Osteocyte (in vitro differentiated cells): ENCODE data around the gene ANKS1B. TPM values are rescaled to one million over a fixed set of nuclear protein-coding genes. Genes with fewer than 3 reads are reported as not detected.

ENCODE experiments used
- DNase-seq: peaks from one replicate; pipeline ENCODE4 v3.0.0; 2021; ENCODE audit warnings: mixed read lengths; ENCODE audit not compliant: unreplicated experiment; ENCODE audit errors: extremely low spot score
- H3K27ac Mint-ChIP-seq: one replicate; pipeline ENCODE4 v1.8.0; 2021; ENCODE audit warnings: mild to moderate bottlenecking, mixed read lengths; ENCODE audit not compliant: unreplicated experiment
- H3K27me3 Mint-ChIP-seq: one replicate; pipeline ENCODE4 v1.8.0; 2021; ENCODE audit warnings: mixed read lengths; ENCODE audit not compliant: unreplicated experiment
- H3K36me3 Mint-ChIP-seq: one replicate; pipeline ENCODE4 v1.8.0; 2021; ENCODE audit warnings: mixed read lengths; ENCODE audit not compliant: unreplicated experiment
- H3K4me1 Mint-ChIP-seq: one replicate; pipeline ENCODE4 v1.8.0; 2021; ENCODE audit warnings: mixed read lengths; ENCODE audit not compliant: unreplicated experiment
- H3K4me3 Mint-ChIP-seq: one replicate; pipeline ENCODE4 v1.8.0; 2021; ENCODE audit warnings: mild to moderate bottlenecking, moderate library complexity, mixed read lengths; ENCODE audit not compliant: unreplicated experiment
- H3K9me3 Mint-ChIP-seq: one replicate; pipeline ENCODE4 v1.8.0; 2021; ENCODE audit warnings: mixed read lengths; ENCODE audit not compliant: unreplicated experiment
- total RNA-seq: library from RNA; stranded (reverse); gene quantifications from 2 replicates; pipeline ENCODE4 v1.2.1, GENCODE V29; 2021
- TF ChIP-seq, protein P1 (sequence below): fragments of 200-600 bp; sonication (generic); IDR thresholded peaks from 2 replicates; pipeline ENCODE4 v1.5.0; 2021; ENCODE audit warnings: antibody characterized with exemption, mild to moderate bottlenecking, moderate library complexity

ANKS1B gene
- total RNA-seq, 1 donor from 2014 or later: 0.70 TPM

DNA sequence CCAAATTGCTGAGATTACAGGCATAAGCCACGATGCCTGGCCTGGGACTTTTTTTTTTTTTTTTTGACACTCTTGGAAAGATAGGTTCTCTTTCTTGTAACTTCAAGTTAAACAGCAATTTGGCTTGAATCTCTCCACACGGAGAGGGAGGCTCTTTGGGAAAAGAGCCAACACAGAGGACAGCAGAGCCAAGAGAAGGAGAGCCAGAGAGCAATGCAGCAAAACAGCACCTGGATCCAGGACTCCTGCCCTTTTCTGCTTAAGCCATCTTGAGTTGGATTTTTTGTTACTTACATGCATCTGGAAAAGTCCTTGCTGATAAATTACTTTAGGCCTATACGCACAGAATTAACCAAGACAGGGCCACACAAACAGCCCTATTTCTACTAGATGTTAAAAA is 1162.9 kb downstream of the ANKS1B start:
- DNase-seq: no peak
- TF ChIP-seq, protein P1, sequence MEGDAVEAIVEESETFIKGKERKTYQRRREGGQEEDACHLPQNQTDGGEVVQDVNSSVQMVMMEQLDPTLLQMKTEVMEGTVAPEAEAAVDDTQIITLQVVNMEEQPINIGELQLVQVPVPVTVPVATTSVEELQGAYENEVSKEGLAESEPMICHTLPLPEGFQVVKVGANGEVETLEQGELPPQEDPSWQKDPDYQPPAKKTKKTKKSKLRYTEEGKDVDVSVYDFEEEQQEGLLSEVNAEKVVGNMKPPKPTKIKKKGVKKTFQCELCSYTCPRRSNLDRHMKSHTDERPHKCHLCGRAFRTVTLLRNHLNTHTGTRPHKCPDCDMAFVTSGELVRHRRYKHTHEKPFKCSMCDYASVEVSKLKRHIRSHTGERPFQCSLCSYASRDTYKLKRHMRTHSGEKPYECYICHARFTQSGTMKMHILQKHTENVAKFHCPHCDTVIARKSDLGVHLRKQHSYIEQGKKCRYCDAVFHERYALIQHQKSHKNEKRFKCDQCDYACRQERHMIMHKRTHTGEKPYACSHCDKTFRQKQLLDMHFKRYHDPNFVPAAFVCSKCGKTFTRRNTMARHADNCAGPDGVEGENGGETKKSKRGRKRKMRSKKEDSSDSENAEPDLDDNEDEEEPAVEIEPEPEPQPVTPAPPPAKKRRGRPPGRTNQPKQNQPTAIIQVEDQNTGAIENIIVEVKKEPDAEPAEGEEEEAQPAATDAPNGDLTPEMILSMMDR: no peak
- Mint-ChIP-seq H3K27ac (no peak overlapping the region), H3K9me3 (no peaks in the 10 kb centered on the region), H3K4me1 (peaks cover 45% of the 10 kb centered on the region), H3K4me3 (no peak overlapping the region), H3K27me3 (no peaks in the 10 kb centered on the region), H3K36me3 (no peaks in the 10 kb centered on the region)

DNA sequence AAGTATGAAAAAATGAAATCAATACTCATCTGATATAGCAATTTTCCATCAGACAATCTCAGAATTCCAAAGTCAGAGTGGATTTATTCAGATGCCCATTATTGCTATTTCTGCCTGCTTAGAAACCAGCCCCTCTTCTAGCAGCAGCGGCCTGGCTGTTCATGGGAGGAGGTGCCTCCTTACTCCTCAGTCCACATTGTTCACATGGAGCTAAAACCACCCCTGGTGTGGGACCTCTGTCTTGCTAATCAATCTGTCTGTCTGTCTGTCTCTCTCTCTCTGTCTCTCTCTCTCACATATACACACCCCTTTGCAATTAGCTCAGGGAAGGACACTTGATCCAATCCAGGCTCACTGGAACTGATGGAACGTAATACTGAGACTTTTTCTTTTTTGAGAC is 1163.5 kb downstream of the ANKS1B start:
- Mint-ChIP-seq H3K36me3 (no peaks in the 10 kb centered on the region), H3K27me3 (no peaks in the 10 kb centered on the region), H3K27ac (no peak overlapping the region), H3K4me3 (no peak overlapping the region), H3K9me3 (no peaks in the 10 kb centered on the region), H3K4me1 (peaks cover 46% of the 10 kb centered on the region)
- DNase-seq: no peak
- TF ChIP-seq, protein P1: no peak

DNA sequence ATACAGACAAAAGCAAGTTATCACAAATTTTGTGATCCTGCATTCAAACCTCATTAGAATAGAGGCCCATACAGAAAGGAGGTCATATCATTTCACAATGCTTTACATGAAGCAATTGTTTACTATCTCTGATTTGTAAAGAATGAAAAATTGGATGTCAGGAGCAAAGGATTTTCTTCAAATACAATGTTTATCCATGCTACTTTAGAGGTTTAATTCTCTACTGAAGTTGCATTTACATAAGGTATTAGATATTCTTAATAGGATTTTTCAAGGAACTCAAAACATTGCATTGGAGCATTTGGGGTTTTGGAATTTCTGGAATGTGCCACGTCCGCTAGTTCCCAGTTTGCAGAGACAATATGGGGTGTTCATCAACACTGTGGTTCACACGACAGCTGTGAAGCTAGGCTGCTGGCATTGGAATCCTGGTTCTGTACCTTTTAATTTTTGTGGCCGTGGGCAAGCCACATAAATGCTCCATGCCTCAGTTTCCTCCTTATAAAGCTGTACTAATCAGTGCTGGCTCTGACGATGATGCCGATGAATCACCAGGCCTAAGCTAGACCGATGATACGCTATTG is 1164.8 kb downstream of the ANKS1B start:
- Mint-ChIP-seq H3K27ac (no peak overlapping the region), H3K9me3 (no peaks in the 10 kb centered on the region), H3K4me1 (peaks cover 46% of the 10 kb centered on the region), H3K4me3 (no peak overlapping the region), H3K27me3 (no peaks in the 10 kb centered on the region), H3K36me3 (no peaks in the 10 kb centered on the region)
- TF ChIP-seq, protein P1: no peak
- DNase-seq: no peak

DNA sequence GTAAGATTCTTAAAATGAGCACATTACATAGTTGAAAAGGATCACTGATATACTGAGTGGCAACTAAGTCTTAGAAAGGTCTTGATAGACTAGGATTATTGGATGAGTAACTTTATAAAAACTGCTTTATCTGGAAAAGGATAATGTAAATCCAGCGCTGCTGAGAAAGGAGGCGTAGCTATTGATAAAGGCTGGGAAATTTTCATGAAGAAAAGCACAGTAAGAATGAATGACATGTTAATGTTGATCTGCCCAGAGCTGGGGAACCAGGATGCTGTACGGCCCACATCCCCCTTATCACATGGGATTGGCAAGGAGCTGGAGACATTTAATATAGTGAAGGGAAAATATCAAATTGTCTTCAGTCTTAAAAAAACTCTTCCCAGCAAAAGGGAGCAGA is 1165.7 kb downstream of the ANKS1B start:
- no peaks in the 10 kb centered on the region for H3K27me3 Mint-ChIP-seq
- no peak overlapping the region for H3K27ac Mint-ChIP-seq
- TF ChIP-seq, protein P1: no peak
- no peak for DNase-seq
- no peaks in the 10 kb centered on the region for H3K36me3 Mint-ChIP-seq
- no peaks in the 10 kb centered on the region for H3K9me3 Mint-ChIP-seq
- peaks cover 46% of the 10 kb centered on the region for H3K4me1 Mint-ChIP-seq
- no peak overlapping the region for H3K4me3 Mint-ChIP-seq

DNA sequence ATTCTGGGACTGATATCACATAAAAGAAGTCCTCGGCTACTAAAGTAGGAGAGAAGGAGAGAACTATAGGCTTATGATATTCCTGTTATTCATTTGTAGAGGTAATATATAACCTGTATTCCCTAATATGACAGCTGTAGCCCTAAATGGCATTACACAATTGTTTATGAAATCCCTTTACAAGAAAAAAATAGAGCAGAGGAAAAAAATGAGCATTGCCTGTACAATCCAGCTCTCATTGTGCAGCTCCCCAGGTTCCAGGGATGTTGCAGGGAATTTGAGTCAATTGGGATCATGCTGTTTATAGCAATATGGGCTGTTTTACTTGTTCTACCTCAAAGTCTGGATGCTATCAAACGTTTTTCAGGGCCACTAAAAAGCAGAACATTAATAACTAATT is 1166.5 kb downstream of the ANKS1B start:
- no peak for DNase-seq
- no peaks in the 10 kb centered on the region for H3K9me3 Mint-ChIP-seq
- no peak overlapping the region for H3K27ac Mint-ChIP-seq
- TF ChIP-seq, protein P1: no peak
- no peaks in the 10 kb centered on the region for H3K36me3 Mint-ChIP-seq
- peaks cover 43% of the 10 kb centered on the region for H3K4me1 Mint-ChIP-seq
- no peaks in the 10 kb centered on the region for H3K27me3 Mint-ChIP-seq
- no peak overlapping the region for H3K4me3 Mint-ChIP-seq
